ENCODE data around the gene ABCC3.

DNA sequence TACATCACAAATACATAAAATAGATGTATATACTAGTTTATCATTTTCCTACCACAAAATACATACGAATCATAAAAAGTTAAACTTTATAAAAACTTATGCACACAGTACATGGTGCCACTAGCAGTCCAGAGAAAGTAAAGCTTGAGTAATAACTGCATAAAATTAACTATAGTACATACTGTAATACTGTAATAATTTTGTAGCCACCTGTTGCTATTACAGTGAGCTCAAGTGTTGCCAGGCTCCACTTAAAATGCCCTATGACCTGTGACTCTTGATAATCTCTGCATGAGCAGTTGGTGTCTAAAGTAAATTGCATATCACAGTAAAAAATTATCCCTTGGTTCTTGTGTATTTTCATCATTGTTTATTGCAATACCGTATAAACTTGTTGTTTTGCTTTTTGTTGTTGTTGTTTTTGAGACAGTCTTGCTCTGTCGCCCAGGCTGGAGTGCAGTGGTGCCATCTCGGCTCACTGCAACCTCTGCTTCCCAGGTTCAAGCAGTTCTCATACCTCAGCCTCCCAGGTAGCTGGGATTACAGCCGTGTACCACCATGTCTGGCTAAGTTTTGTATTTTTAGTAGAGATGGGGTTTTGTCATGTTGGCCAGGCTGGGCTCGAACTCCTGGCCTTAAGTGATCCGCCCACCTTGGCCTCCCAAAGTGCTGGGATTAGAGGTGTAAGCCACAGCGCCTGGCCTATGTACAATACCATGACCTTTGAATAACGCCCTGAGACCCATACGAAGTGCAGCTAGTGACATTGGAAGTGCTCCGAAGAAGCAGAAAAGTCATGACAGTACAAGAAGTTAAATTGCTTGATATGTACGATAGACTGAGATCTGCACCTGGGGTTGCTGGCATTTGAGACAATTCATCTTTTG lies 91.3 kb downstream of the ABCC3 start:
- TF ChIP-seq, protein P1, sequence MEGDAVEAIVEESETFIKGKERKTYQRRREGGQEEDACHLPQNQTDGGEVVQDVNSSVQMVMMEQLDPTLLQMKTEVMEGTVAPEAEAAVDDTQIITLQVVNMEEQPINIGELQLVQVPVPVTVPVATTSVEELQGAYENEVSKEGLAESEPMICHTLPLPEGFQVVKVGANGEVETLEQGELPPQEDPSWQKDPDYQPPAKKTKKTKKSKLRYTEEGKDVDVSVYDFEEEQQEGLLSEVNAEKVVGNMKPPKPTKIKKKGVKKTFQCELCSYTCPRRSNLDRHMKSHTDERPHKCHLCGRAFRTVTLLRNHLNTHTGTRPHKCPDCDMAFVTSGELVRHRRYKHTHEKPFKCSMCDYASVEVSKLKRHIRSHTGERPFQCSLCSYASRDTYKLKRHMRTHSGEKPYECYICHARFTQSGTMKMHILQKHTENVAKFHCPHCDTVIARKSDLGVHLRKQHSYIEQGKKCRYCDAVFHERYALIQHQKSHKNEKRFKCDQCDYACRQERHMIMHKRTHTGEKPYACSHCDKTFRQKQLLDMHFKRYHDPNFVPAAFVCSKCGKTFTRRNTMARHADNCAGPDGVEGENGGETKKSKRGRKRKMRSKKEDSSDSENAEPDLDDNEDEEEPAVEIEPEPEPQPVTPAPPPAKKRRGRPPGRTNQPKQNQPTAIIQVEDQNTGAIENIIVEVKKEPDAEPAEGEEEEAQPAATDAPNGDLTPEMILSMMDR (conservative IDR thresholded peaks at IDR 0.05) = no peak
- no peak for TF ChIP-seq ZFX (IDR thresholded peaks at IDR 0.05)
